ENCODE data around the gene SLC23A3. TPM values are rescaled to one million over a fixed set of nuclear protein-coding genes. Genes with fewer than 3 reads are reported as not detected.

Gene SLC23A3
- total RNA-seq, 4 donors from 2014 or later = 0.23 to 1.1 (median 0.27) TPM; not detected in 1

GRCh38 chr2:219112062-219112406 is 57.8 kb downstream of the SLC23A3 start:
- WGBS, 2 donors (ENCODE audit: low coverage in 1 of 2) = 100% methylated on average over 2 of the region's 2 CpGs
- no peak for TF ChIP-seq POLR2AphosphoS5 (IDR thresholded peaks at IDR 0.05)
- TF ChIP-seq POLR2A (IDR thresholded peaks at IDR 0.05) = no peak
- ATAC-seq = no peak

More at GRCh38 chr2:219112062-219112406, 57.8 kb downstream of the SLC23A3 start:
- Histone ChIP-seq H3K4me3 (no peak overlapping the region), H3K27ac (no peak overlapping the region), H3K36me3 (no peaks in the 10 kb centered on the region), H3K9me3 (no peaks in the 10 kb centered on the region), H3K4me1 (no peaks in the 10 kb centered on the region), H3K27me3 (no peaks in the 10 kb centered on the region)

Other genes with a start within 250 kb of the SLC23A3 start
- gene CDK5R2, start 210.4 kb downstream of the SLC23A3 start, total RNA-seq = under 1 TPM in 2 of 4 donors, not detected in 2; 0.27 to 0.35 TPM
- not detected for gene FEV, start 184.8 kb downstream of the SLC23A3 start, total RNA-seq
- not detected for gene CRYBA2, start 176.6 kb downstream of the SLC23A3 start, total RNA-seq
- not detected for gene CFAP65, start 128.5 kb downstream of the SLC23A3 start, total RNA-seq
- under 1 TPM in 1 of 4 donors, not detected in 3; 0.23 TPM for gene IHH, start 109.1 kb downstream of the SLC23A3 start, total RNA-seq
- 10 to 100 TPM; 12.8 to 25.5 (median 17.4) TPM for gene NHEJ1, start 9.2 kb downstream of the SLC23A3 start, total RNA-seq
- 10 to 100 TPM; 50.6 to 82.0 (median 66.0) TPM for gene CNPPD1, start 6.9 kb upstream of the SLC23A3 start, total RNA-seq
- 10 to 100 TPM; 49.8 to 63.7 (median 57.6) TPM for gene RETREG2, start 8.2 kb upstream of the SLC23A3 start, total RNA-seq
- 10 to 100 TPM; 34.7 to 44.5 (median 37.6) TPM for gene ZFAND2B, start 36.8 kb upstream of the SLC23A3 start, total RNA-seq
- gene ABCB6, start 48.9 kb upstream of the SLC23A3 start, total RNA-seq = 10 to 100 TPM; 11.4 to 19.6 (median 16.8) TPM
- 10 to 100 TPM; 39.8 to 82.6 (median 47.0) TPM for gene ATG9A, start 59.6 kb upstream of the SLC23A3 start, total RNA-seq
- gene ANKZF1, start 59.8 kb upstream of the SLC23A3 start, total RNA-seq = 10 to 100 TPM; 24.3 to 48.4 (median 25.1) TPM
- 1 to 10 TPM; 5.9 to 9.7 (median 6.6) TPM for gene GLB1L, start 75.4 kb upstream of the SLC23A3 start, total RNA-seq
- gene STK16, start 75.5 kb upstream of the SLC23A3 start, total RNA-seq = 10 to 100 TPM; 10.2 to 14.0 (median 11.6) TPM
- gene TUBA4B, start 83.2 kb upstream of the SLC23A3 start, total RNA-seq = not detected
- gene TUBA4A, start 83.9 kb upstream of the SLC23A3 start, total RNA-seq = 10 to 100 TPM; 33.2 to 89.3 (median 56.2) TPM
- 10 to 100 TPM; 45.3 to 76.1 (median 54.9) TPM for gene DNAJB2, start 109.3 kb upstream of the SLC23A3 start, total RNA-seq
- gene PTPRN, start 139.4 kb upstream of the SLC23A3 start, total RNA-seq = 1 to 10 TPM in 2 of 4 donors, under 1 TPM in 1, not detected in 1; 0.58 to 3.0 (median 1.9) TPM
- not detected for gene RESP18, start 162.7 kb upstream of the SLC23A3 start, total RNA-seq
- gene DNPEP, start 217.9 kb upstream of the SLC23A3 start, total RNA-seq = 10 to 100 TPM; 37.8 to 76.9 (median 59.2) TPM
- gene DES, start 248.3 kb upstream of the SLC23A3 start, total RNA-seq = over 10,000 TPM; 10,852 to 31,720 (median 15,007) TPM